Muscle of leg (tissue), 11 donors: ENCODE results near the gene ADARB2. TPM values are rescaled to one million over a fixed set of nuclear protein-coding genes. Genes with fewer than 3 reads are reported as not detected.
A peak's percentile ranks its signal among the peaks of the same experiment; 100 is the strongest.

Experiments
- DNase-seq: peaks from one replicate; pipeline ENCODE4 v3.0.0; 2013
- H3K27ac ChIP-seq: one replicate; pipeline ENCODE4 v1.5.1; 2013; ENCODE audit warnings: mild to moderate bottlenecking, low read length, control low read depth
- H3K27me3 ChIP-seq: one replicate; pipeline ENCODE4 v1.6.1; 2013; ENCODE audit warnings: low read length; ENCODE audit not compliant: control insufficient read depth, insufficient read depth
- H3K36me3 ChIP-seq: one replicate; pipeline ENCODE4 v1.6.1; 2013; ENCODE audit warnings: low read length; ENCODE audit not compliant: control insufficient read depth, insufficient read depth
- H3K4me1 ChIP-seq: one replicate; pipeline ENCODE4 v1.6.1; 2013; ENCODE audit warnings: low read length; ENCODE audit not compliant: control insufficient read depth, insufficient read depth
- H3K4me3 ChIP-seq: one replicate; pipeline ENCODE4 v1.5.1; 2013; ENCODE audit warnings: low read length, control low read depth
- H3K9me3 ChIP-seq: replicated peaks from 2 replicates; pipeline ENCODE4 v1.6.1; 2013; ENCODE audit warnings: low read depth, low read length; ENCODE audit not compliant: control insufficient read depth
- WGBS: methylation state at CpG from one replicate; pipeline ENCODE4 v1.1.5; 2013; ENCODE audit warnings: missing lambda C conversion rate; ENCODE audit not compliant: insufficient coverage; 5-methylcytosine and 5-hydroxymethylcytosine counted together
- polyA plus RNA-seq, 8 donors: library from polyadenylated mRNA; unstranded; fragments of 120-200 nt; gene quantifications; one replicate each; pipeline versions ENCODE4 v1.2.1 to v1.2.3, GENCODE V29; 2013; ENCODE audit warnings: inconsistent platforms in 1 of 8, low replicate concordance in 1 of 8; ENCODE audit not compliant: insufficient read length in 8 of 8, insufficient read depth in 1 of 8
- total RNA-seq: library from RNA; stranded (reverse); fragments of 120-200 nt; gene quantifications from one replicate; pipeline ENCODE4 v1.2.4, GENCODE V29; 2013

ADARB2 gene
- total and polyA plus RNA-seq, 9 donors: 0.13 to 0.38 (median 0.23) TPM

- no peak overlapping the region for H3K4me3 ChIP-seq
- WGBS: 87% methylated on average over 4 of the region's 7 CpGs
- no peaks in the 10 kb centered on the region for H3K4me1 ChIP-seq
- H3K27me3 ChIP-seq: no peaks in the 10 kb centered on the region
- no peak overlapping the region for H3K27ac ChIP-seq
- no peaks in the 10 kb centered on the region for H3K9me3 ChIP-seq
- H3K36me3 ChIP-seq: no peaks in the 10 kb centered on the region
- DNase-seq: no peak
These were observed 367.7 kb downstream of the ADARB2 start for GRCh38 chr10:1369665-1370064.

GRCh38 chr10:1369197-1369596 is 368.1 kb downstream of the ADARB2 start:
- no peak for DNase-seq
- Histone ChIP-seq H3K4me3 (no peak overlapping the region), H3K27me3 (no peaks in the 10 kb centered on the region), H3K27ac (no peak overlapping the region), H3K9me3 (no peaks in the 10 kb centered on the region), H3K4me1 (no peaks in the 10 kb centered on the region), H3K36me3 (no peaks in the 10 kb centered on the region)
- no CpG with 5 or more reads among the region's 7 CpGs for WGBS

- Histone ChIP-seq H3K9me3 (no peaks in the 10 kb centered on the region), H3K36me3 (no peaks in the 10 kb centered on the region), H3K27me3 (peaks cover 3% of the 10 kb centered on the region), H3K4me1 (no peaks in the 10 kb centered on the region), H3K4me3 (no peak overlapping the region), H3K27ac (no peak overlapping the region)
- DNase-seq: peak; percentile 26
- WGBS: 27% methylated on average over 10 of the region's 14 CpGs
These were observed 368.5 kb downstream of the ADARB2 start for GRCh38 chr10:1368842-1369171.

- Histone ChIP-seq H3K27me3 (peaks cover 4% of the 10 kb centered on the region), H3K4me3 (no peak overlapping the region), H3K27ac (no peak overlapping the region), H3K9me3 (no peaks in the 10 kb centered on the region), H3K36me3 (no peaks in the 10 kb centered on the region), H3K4me1 (no peaks in the 10 kb centered on the region)
- 86% methylated on average over 13 of the region's 24 CpGs for WGBS
- DNase-seq: no peak
These were observed 369.1 kb downstream of the ADARB2 start for GRCh38 chr10:1367938-1368841.

GRCh38 chr10:1366811-1367425 is 370.4 kb downstream of the ADARB2 start:
- WGBS: 75% methylated on average over 6 of the region's 15 CpGs
- Histone ChIP-seq H3K4me3 (no peak overlapping the region), H3K36me3 (no peaks in the 10 kb centered on the region), H3K4me1 (no peaks in the 10 kb centered on the region), H3K9me3 (no peaks in the 10 kb centered on the region), H3K27me3 (peaks cover 9% of the 10 kb centered on the region), H3K27ac (no peak overlapping the region)
- no peak for DNase-seq

- WGBS: 90% methylated on average over 2 of the region's 6 CpGs
- H3K27me3 ChIP-seq: peaks cover 9% of the 10 kb centered on the region
- no peaks in the 10 kb centered on the region for H3K9me3 ChIP-seq
- H3K4me3 ChIP-seq: no peak overlapping the region
- DNase-seq: no peak
- H3K36me3 ChIP-seq: no peaks in the 10 kb centered on the region
- H3K27ac ChIP-seq: no peak overlapping the region
- no peaks in the 10 kb centered on the region for H3K4me1 ChIP-seq
These were observed 371.0 kb downstream of the ADARB2 start for GRCh38 chr10:1366322-1366691.

- Histone ChIP-seq H3K4me3 (no peak overlapping the region), H3K9me3 (no peaks in the 10 kb centered on the region), H3K36me3 (no peaks in the 10 kb centered on the region), H3K27me3 (peaks cover 9% of the 10 kb centered on the region), H3K27ac (no peak overlapping the region), H3K4me1 (peaks cover 2% of the 10 kb centered on the region)
- 69% methylated on average over 6 of the region's 8 CpGs for WGBS
- DNase-seq: no peak
These were observed 371.6 kb downstream of the ADARB2 start for GRCh38 chr10:1365540-1366321.

- DNase-seq: no peak
- H3K9me3 ChIP-seq: no peaks in the 10 kb centered on the region
- 92% methylated on average over 9 of the region's 16 CpGs for WGBS
- H3K27me3 ChIP-seq: peaks cover 12% of the 10 kb centered on the region
- H3K36me3 ChIP-seq: no peaks in the 10 kb centered on the region
- H3K27ac ChIP-seq: no peak overlapping the region
- H3K4me3 ChIP-seq: no peak overlapping the region
- peaks cover 11% of the 10 kb centered on the region for H3K4me1 ChIP-seq
These were observed 373.0 kb downstream of the ADARB2 start for GRCh38 chr10:1364151-1364910.

GRCh38 chr10:1363446-1364121 is 373.7 kb downstream of the ADARB2 start:
- WGBS: 54% methylated on average over 44 of the region's 63 CpGs

More at GRCh38 chr10:1363446-1364121, 373.7 kb downstream of the ADARB2 start:
- H3K27me3 ChIP-seq: peaks cover 12% of the 10 kb centered on the region
- DNase-seq: no peak
- no peaks in the 10 kb centered on the region for H3K9me3 ChIP-seq
- no peak overlapping the region for H3K27ac ChIP-seq
- H3K36me3 ChIP-seq: no peaks in the 10 kb centered on the region
- no peak overlapping the region for H3K4me3 ChIP-seq
- peaks cover 11% of the 10 kb centered on the region for H3K4me1 ChIP-seq
